ENCODE measurements around the gene EFNA2.
"Not testable (repeated sequence)": the region's sequence is repeated elsewhere in the genome, so short reads cannot be mapped to it uniquely, and the experiment has no call there.

The EFNA2 gene

DNA sequence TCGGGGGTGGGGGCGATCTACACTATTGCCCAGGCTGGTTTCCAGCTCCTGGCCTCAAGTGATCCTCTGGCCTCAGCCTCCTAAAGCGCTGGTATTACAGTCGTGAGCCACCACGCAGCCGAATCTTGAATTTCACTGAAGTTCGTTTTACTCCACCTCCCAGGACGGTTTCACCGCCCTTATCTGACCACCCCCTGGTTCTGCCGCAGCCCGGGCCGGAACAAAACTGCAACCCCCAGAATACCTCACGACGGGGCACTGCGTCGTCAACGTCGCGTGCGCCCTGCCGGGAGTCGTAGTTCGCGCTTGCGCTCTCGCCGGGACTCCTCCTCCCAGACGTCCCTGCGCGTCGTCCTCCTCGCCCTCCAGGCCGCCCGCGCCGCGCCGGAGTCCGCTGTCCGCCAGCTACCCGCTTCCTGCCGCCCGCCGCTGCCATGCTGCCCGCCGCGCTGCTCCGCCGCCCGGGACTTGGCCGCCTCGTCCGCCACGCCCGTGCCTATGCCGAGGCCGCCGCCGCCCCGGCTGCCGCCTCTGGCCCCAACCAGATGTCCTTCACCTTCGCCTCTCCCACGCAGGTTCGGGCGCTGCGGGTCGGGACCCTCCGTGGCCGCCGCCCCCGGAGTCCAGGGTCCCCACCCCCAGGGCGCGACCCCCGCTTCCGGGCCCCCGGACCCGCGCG is 44.1 kb upstream of the EFNA2 start, which contains the start of gene ATP5F1D:
Gene ATP5F1D (plus strand): TSS at position 335 of the 679 bp plus-strand sequence. CDS start 100 bp downstream, at position 435.
- TF ChIP-seq L3MBTL2 (conservative IDR thresholded peaks at IDR 0.05) (peak; percentile 57; the same call in 1 of the 2 replicates), HDGF (IDR thresholded peaks at IDR 0.05; ENCODE audit: borderline replicate concordance) (no peak), SP1 (IDR thresholded peaks at IDR 0.05) (no peak), FOXK2 (IDR thresholded peaks at IDR 0.05) (no peak)

DNA sequence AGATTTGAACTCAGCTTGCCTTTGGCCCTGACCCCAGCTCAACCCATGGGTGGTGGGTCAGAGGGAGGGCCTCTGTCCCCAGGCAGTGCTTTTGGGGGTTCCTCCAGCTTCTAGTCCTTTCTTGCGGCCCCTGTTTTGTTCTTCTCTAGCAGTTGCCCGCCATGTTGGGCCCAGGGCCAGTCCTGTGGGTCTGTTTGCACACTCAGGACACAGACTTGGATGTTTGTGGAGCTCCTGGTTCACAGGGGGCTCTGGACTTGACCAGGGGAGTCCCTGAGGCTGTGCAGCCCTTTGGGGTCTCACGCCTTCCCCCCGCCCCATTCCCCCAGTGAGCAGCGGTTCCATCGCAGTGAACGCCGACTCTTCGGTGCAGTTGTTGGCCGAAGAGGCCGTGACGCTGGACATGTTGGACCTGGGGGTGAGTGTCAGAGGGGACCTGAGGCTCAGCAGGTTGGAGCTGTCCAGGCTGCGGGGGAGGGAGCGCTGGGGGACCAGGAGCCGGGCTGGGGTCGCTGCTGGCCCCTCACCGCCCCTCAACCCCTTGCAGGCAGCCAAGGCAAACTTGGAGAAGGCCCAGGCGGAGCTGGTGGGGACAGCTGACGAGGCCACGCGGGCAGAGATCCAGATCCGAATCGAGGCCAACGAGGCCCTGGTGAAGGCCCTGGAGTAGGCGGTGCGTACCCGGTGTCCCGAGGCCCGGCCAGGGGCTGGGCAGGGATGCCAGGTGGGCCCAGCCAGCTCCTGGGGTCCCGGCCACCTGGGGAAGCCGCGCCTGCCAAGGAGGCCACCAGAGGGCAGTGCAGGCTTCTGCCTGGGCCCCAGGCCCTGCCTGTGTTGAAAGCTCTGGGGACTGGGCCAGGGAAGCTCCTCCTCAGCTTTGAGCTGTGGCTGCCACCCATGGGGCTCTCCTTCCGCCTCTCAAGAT is 41.6 kb upstream of the EFNA2 start:
- TF ChIP-seq CTBP1 (IDR thresholded peaks at IDR 0.05; ENCODE audit: borderline replicate concordance) (no peak), NFRKB (IDR thresholded peaks at IDR 0.05) (no peak), L3MBTL2 (conservative IDR thresholded peaks at IDR 0.05) (no peak), HDGF (IDR thresholded peaks at IDR 0.05; ENCODE audit: borderline replicate concordance) (peak; percentile 96; the same call in 1 of the 2 replicates), PKNOX1 (IDR thresholded peaks at IDR 0.05) (no peak)
- POLR2A ChIA-PET: interaction anchor here (0.6 to 10.1 kb wide), 9 partner anchors 17 to 560 kb away, joined by 3 to 375 read pairs (median 5); partner anchors contain the start of genes CIRBP, FAM174C and GPX4

More for the DNA sequence above, 44.1 kb upstream of the EFNA2 start, which contains the start of gene ATP5F1D:
- POLR2A ChIA-PET: interaction anchor here (0.9 to 10.1 kb wide), 5 partner anchors 19 to 32 kb away, joined by 3 to 375 read pairs (median 4); partner anchors contain the start of gene CIRBP
- DNase-seq (ENCODE audit: extremely low spot score): peak; percentile 89
- CTCF ChIA-PET: interaction anchor here (0.6 to 1.5 kb wide), 3 partner anchors 21 to 319 kb away, joined by 3 to 8 read pairs (median 5); no protein-coding TSS in a partner anchor

DNA sequence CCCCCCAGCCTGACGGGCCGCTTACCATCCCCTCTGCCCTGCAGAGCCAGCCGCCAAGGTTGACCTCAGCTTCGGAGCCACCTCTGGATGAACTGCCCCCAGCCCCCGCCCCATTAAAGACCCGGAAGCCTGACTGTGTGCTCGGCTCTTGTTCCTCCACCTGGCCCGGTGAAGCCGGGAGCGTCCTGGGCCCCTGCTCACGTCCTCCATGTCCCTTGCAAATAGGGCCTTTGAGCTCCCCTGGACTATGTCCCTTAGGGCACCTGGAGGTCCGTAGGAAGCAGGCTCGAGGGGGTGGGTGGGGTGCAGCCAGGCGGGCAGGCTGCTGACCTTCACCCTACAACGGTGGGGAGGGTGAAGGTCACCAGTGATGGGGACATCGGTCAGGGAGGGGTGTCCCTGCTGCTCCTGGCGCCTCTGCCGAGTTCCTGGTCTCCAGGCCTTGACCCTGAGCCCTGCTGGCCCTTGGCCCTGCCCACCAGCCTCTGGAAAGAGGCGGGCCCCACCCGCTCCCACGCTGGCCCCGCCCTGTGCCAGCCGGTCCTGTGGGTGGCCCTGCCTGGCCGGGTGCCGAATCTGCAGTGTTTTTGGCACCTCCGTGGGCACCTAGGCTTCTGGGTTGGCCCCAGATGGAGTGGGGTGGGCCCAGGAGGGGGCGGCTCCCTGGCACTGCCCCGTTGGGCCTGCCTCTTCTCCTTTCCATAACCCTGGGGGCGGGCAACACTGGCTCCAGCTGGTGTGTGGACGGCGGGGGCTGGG is 40.8 kb upstream of the EFNA2 start:
- no peak for TF ChIP-seq CTBP1 (IDR thresholded peaks at IDR 0.05; ENCODE audit: borderline replicate concordance)
- no peak for TF ChIP-seq ARNT (IDR thresholded peaks at IDR 0.05)
- no peak for TF ChIP-seq PKNOX1 (IDR thresholded peaks at IDR 0.05)
- no peak for TF ChIP-seq SP1 (IDR thresholded peaks at IDR 0.05)
- TF ChIP-seq SUZ12 (IDR thresholded peaks at IDR 0.05): no peak
- no peak for TF ChIP-seq NFRKB (IDR thresholded peaks at IDR 0.05)
- no peak for TF ChIP-seq ZNF384 (IDR thresholded peaks at IDR 0.05)
- no peak for TF ChIP-seq L3MBTL2 (conservative IDR thresholded peaks at IDR 0.05)
- CTCF ChIA-PET: interaction anchor here (0.5 to 4.7 kb wide), 14 partner anchors 9 to 1214 kb away, joined by 3 to 149 read pairs (median 4); partner anchors contain the start of gene CIRBP

More for the DNA sequence above, 41.6 kb upstream of the EFNA2 start:
- peak; percentile 70 for DNase-seq (ENCODE audit: extremely low spot score)
- CTCF ChIA-PET: interaction anchor here (0.5 to 4.7 kb wide), 17 partner anchors 9 to 1215 kb away, joined by 3 to 149 read pairs (median 4); partner anchors contain the start of genes CIRBP and FAM174C

GRCh38 chr19:1245494-1246264 is 40.0 kb upstream of the EFNA2 start:
- POLR2A ChIA-PET: interaction anchor here (1.0 to 10.1 kb wide), 2 partner anchors 21 to 29 kb away, joined by 3 to 375 read pairs; partner anchors contain the start of gene CIRBP
- TF ChIP-seq CTBP1 (IDR thresholded peaks at IDR 0.05; ENCODE audit: borderline replicate concordance) (no peak), ZNF384 (IDR thresholded peaks at IDR 0.05) (no peak), FOXM1 (IDR thresholded peaks at IDR 0.05; ENCODE audit: borderline replicate concordance) (no peak), HDGF (IDR thresholded peaks at IDR 0.05; ENCODE audit: borderline replicate concordance) (no peak), BHLHE40 (IDR thresholded peaks at IDR 0.05; ENCODE audit: borderline replicate concordance) (no peak), NFRKB (IDR thresholded peaks at IDR 0.05) (no peak), FOXA1 (IDR thresholded peaks at IDR 0.05) (no peak), SUZ12 (IDR thresholded peaks at IDR 0.05) (no peak), ELF4 (IDR thresholded peaks at IDR 0.05) (no peak), ARNT (IDR thresholded peaks at IDR 0.05) (no peak), L3MBTL2 (conservative IDR thresholded peaks at IDR 0.05) (no peak), TARDBP (IDR thresholded peaks at IDR 0.05) (no peak), FOXK2 (IDR thresholded peaks at IDR 0.05) (no peak), PKNOX1 (IDR thresholded peaks at IDR 0.05) (no peak), LEF1 (IDR thresholded peaks at IDR 0.05; ENCODE audit: borderline replicate concordance) (no peak)

More for the DNA sequence above, 40.8 kb upstream of the EFNA2 start:
- DNase-seq (ENCODE audit: extremely low spot score): no peak
- POLR2A ChIA-PET: interaction anchor here (0.6 to 10.1 kb wide), 8 partner anchors 16 to 473 kb away, joined by 3 to 375 read pairs (median 6); partner anchors contain the start of genes CIRBP, FAM174C and GPX4

GRCh38 chr19:1246265-1247087 is 39.2 kb upstream of the EFNA2 start:
- POLR2A ChIA-PET: interaction anchor here (1.0 to 10.1 kb wide), 2 partner anchors 20 to 28 kb away, joined by 3 to 375 read pairs; partner anchors contain the start of gene CIRBP
- DNase-seq (ENCODE audit: extremely low spot score): not testable (repeated sequence)
- CTCF ChIA-PET: interaction anchor here (4.7 kb wide), 1 partner anchor 20 kb away, joined by 149 read pairs; the partner anchor contains the start of gene CIRBP

More at GRCh38 chr19:1245494-1246264, 40.0 kb upstream of the EFNA2 start:
- CTCF ChIA-PET: interaction anchor here (4.7 kb wide), 1 partner anchor 21 kb away, joined by 149 read pairs; the partner anchor contains the start of gene CIRBP
- DNase-seq (ENCODE audit: extremely low spot score): no peak

All from HEK293T (cell line).